ENCODE data around the gene EFS.

- no peak for TF ChIP-seq POLR2A (IDR thresholded peaks at IDR 0.05)
- TF ChIP-seq EP300 (IDR thresholded peaks at IDR 0.05), result no peak
These were observed 11.6 kb downstream of the EFS start for GRCh38 chr14:23353433-23353780.

Data from suprapubic skin (tissue), 2 donors.